Activated CD4-positive, alpha-beta T cell treated with anti-CD3 and anti-CD28 coated beads, Interleukin-2, amount 10 ng/mL, durations not matched to agents 24 days and 14 days (primary cell): Measurements from ENCODE around the gene SERPINE2. TPM values are rescaled to one million over a fixed set of nuclear protein-coding genes. Genes with fewer than 3 reads are reported as not detected.
"Not testable (repeated sequence)": the region's sequence is repeated elsewhere in the genome, so short reads cannot be mapped to it uniquely, and the experiment has no call there.

Experiments used
- DNase-seq: peaks from one replicate; pipeline ENCODE4 v3.0.0; 2022
- H3K27ac Mint-ChIP-seq: one replicate; pipeline ENCODE4 v1.8.0; 2022; ENCODE audit warnings: mild to moderate bottlenecking, mixed read lengths
- H3K27me3 Mint-ChIP-seq: one replicate; pipeline ENCODE4 v1.8.0; 2022; ENCODE audit warnings: mixed read lengths
- H3K36me3 Mint-ChIP-seq: one replicate; pipeline ENCODE4 v1.8.0; 2022; ENCODE audit warnings: low read depth, mild to moderate bottlenecking, mixed read lengths
- H3K4me1 Mint-ChIP-seq: one replicate; pipeline ENCODE4 v1.8.0; 2021; ENCODE audit warnings: mixed read lengths
- H3K4me3 Mint-ChIP-seq: one replicate; pipeline ENCODE4 v1.8.0; 2022; ENCODE audit warnings: mild to moderate bottlenecking, moderate library complexity, mixed read lengths
- H3K9me3 Mint-ChIP-seq: one replicate; pipeline ENCODE4 v1.8.0; 2021; ENCODE audit warnings: mixed read lengths
- intact Hi-C: fragments of 100-400 bp; cut with micrococcal nuclease; formaldehyde crosslinking; loops from one replicate; pipeline ENCODE4 v1.15.1; 2023
- total RNA-seq: library from RNA; stranded (reverse); gene quantifications from 2 replicates; pipeline ENCODE4 v1.2.3, GENCODE V29; 2022

SERPINE2 gene
- total RNA-seq, 1 donor from 2014 or later: 23.2 TPM

DNA sequence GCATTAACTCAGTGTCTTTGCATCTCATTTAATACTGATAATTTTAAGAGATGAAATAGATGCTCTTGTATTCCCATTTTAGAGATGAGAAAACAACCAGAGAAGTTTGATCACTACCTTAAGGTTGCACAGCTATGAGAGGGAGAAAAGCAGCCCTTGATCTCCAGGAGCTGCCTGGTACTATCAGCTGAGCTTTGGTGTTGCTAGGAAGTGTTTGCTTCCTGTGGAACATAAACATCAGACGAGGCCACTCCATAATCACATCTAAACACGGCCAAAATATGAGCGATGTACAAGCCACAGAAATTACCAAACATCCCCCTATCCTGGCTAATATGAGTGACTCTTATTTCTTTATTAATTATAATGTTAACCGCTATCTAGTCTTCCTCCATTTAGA, 93.3 kb downstream of the SERPINE2 start:
- Mint-ChIP-seq H3K4me3 (peak overlapping the region; percentile 91), H3K36me3 (peaks cover 14% of the 10 kb centered on the region), H3K4me1 (peaks cover 58% of the 10 kb centered on the region), H3K27ac (peak overlapping the region; percentile 85), H3K9me3 (peaks cover 6% of the 10 kb centered on the region), H3K27me3 (no peaks in the 10 kb centered on the region)
- peak; percentile 76 for DNase-seq
- intact Hi-C loops: loop anchor here (1.0 kb wide), 1 partner anchor 12 kb away; the partner anchor contains the start of gene MRPL44

DNA sequence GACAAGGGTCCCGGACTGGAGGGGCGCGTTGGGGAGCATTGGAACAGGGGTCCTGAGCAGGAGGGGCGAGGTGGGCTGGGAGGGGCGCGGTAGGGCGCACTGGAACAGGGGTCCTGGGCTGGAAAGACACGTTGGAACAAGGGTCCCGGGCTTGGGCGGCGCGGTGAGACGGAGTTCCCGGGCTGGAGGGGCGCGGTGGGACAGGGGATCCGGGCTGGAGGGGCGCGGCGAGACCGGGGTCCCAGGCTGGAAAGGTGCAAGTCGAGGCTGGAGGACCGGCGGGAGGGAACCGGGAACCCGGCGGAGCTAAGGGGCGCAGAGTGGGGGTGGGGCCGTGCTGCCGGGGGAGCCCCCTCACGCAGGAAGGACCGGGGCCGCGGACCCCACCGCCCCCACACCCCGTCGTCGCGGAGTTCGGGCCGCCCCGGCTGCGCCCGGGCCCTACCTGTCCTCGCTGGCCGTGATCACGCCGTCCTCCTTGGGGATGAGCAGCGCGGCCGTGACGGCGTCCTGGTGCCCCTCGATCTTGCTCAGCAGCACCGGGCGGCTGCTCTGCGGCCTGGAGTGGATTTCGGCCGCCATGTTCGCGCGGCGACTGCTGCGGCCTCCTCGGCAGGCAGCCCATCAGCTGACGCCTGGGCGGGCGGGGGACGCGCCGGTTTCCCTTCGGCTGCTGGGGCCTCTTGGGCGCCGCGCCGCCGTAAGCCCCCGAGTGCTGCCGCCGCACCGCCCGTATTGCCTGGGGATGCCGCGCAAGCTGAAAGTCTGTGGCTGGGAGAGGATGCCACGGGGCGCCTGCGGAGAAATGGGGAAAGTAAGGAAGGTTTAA, 94.2 kb downstream of the SERPINE2 start, which contains the start of gene WDFY1:
TSS of gene WDFY1 (minus strand) at position 633 of the 829 bp plus-strand sequence. CDS start at position 582, 51 bp downstream.
- DNase-seq: peak; percentile 94
- Mint-ChIP-seq H3K4me1 (peaks cover 54% of the 10 kb centered on the region), H3K27me3 (no peaks in the 10 kb centered on the region), H3K36me3 (peaks cover 13% of the 10 kb centered on the region), H3K27ac (peak within 1 kb of the TSS; percentile 94), H3K4me3 (peak within 1 kb of the TSS; percentile 91), H3K9me3 (peaks cover 4% of the 10 kb centered on the region)
- intact Hi-C loops: loop anchor here (1.0 to 5.0 kb wide), 4 partner anchors 12 to 982 kb away; partner anchors contain the start of genes AP1S3, CUL3 and MRPL44

- peak; percentile 78 for DNase-seq
- Mint-ChIP-seq H3K9me3 (peaks cover 4% of the 10 kb centered on the region), H3K36me3 (peaks cover 20% of the 10 kb centered on the region), H3K4me3 (peak overlapping the region; percentile 91), H3K27ac (peak overlapping the region; percentile 94), H3K4me1 (peaks cover 54% of the 10 kb centered on the region), H3K27me3 (no peaks in the 10 kb centered on the region)
- intact Hi-C loops: loop anchor here (5.0 kb wide), 3 partner anchors 107 to 983 kb away; partner anchors contain the start of genes AP1S3 and CUL3
Measured at GRCh38 chr2:223944166-223944702, 94.9 kb downstream of the SERPINE2 start.

DNA sequence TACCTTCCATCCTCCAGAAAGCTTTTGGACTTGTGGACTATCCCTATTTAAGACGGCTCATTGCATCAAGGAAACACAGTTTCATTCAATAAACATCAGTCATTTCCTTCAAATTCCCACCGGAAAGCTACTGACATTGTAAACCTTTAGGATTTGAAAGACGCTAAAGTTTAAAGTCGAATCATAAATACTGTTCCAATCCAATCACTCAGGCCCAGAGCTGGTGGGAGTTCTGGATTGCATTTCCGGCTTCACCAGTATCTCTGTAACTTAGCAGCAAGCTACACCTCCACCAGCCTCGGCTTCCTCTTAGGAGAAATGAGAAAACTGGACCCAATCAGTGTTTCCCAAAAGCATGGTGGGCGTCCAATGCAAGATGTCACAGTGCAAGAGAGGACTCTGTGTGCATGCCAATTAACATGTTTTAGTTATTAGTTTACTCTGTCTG, 95.5 kb downstream of the SERPINE2 start:
- Mint-ChIP-seq H3K36me3 (peaks cover 26% of the 10 kb centered on the region), H3K4me1 (peaks cover 54% of the 10 kb centered on the region), H3K9me3 (peaks cover 4% of the 10 kb centered on the region), H3K27ac (peak overlapping the region; percentile 94), H3K27me3 (no peaks in the 10 kb centered on the region), H3K4me3 (peak overlapping the region; percentile 91)
- DNase-seq: no peak
- intact Hi-C loops: loop anchor here (5.0 kb wide), 3 partner anchors 106 to 984 kb away; partner anchors contain the start of genes AP1S3 and CUL3

GRCh38 chr2:223943135-223943534, 96.0 kb downstream of the SERPINE2 start:
- Mint-ChIP-seq H3K4me1 (peaks cover 55% of the 10 kb centered on the region), H3K27ac (peak overlapping the region; percentile 94), H3K9me3 (peaks cover 4% of the 10 kb centered on the region), H3K4me3 (peak overlapping the region; percentile 91), H3K27me3 (no peaks in the 10 kb centered on the region), H3K36me3 (peaks cover 27% of the 10 kb centered on the region)
- no peak for DNase-seq
- intact Hi-C loops: loop anchor here (5.0 kb wide), 3 partner anchors 106 to 984 kb away; partner anchors contain the start of genes AP1S3 and CUL3

DNA sequence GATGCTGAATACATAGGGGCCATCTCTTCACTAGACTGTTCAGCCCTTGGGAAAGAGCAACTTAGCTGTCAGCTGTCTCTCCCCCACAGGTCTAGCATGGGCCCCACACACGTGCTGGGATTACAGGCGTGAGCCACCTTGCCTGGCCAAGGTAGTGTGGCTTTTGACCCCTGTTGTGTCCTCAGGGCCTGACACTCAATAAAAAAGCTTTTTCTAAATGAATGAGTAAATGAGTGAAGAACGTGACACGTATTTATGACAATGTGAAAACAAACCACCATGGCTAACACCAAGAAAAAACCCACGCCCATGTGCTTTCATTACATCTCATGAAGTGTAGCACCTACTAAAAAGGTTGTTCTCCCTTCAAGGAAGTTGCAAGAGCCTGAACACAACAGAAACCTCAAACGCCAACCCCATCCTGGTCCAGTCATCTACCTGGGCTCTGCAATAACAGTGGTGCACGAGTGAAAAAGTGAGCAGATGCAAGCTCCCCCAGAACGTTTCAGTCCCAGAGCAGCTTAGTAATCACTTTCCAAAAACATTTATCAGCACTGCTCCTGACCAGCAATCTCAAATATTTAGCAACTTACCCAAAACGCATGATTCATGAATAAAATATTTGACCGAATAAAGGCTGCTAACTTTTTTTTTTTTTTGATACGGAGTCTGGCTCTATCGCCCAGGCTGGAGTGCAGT, 97.4 kb downstream of the SERPINE2 start:
- peak overlapping the region; percentile 90 for H3K27ac Mint-ChIP-seq
- peaks cover 56% of the 10 kb centered on the region for H3K4me1 Mint-ChIP-seq
- H3K36me3 Mint-ChIP-seq: peaks cover 27% of the 10 kb centered on the region
- intact Hi-C loops: loop anchor here (1.0 to 5.0 kb wide), 6 partner anchors 9 to 986 kb away; partner anchors contain the start of genes AP1S3, CUL3 and MRPL44
- H3K4me3 Mint-ChIP-seq: peak overlapping the region; percentile 76
- DNase-seq: peak; percentile 89
- H3K27me3 Mint-ChIP-seq: no peaks in the 10 kb centered on the region
- H3K9me3 Mint-ChIP-seq: peaks cover 4% of the 10 kb centered on the region

DNA sequence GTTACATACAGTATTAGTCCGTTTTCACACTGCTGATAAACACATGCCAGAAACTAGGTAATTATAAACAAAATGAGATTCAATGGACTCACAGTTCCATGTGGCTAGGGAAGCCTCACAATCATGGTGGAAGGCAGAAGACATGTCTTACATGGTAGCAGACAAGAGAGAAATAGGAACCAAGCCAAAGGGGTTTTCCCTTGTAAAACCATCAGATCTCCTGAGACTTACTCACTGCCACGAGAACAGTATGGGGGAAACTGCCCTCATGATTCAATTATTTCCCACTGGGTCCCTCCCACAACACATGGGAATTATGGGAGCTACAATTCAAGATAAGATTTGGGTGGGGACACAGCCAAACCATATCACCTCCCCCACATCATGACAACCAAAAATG, 99.6 kb downstream of the SERPINE2 start:
- intact Hi-C loops: not testable (repeated sequence)
- peak overlapping the region; percentile 55 for H3K4me3 Mint-ChIP-seq

GRCh38 chr2:223937535-223937934, 101.6 kb downstream of the SERPINE2 start:
- intact Hi-C loops: loop anchor here (1.0 to 2.0 kb wide), 3 partner anchors 8 to 41 kb away; no protein-coding TSS in a partner anchor
- peak overlapping the region; percentile 62 for H3K27ac Mint-ChIP-seq
- H3K4me3 Mint-ChIP-seq: peak overlapping the region; percentile 48
- DNase-seq: no peak
- H3K27me3 Mint-ChIP-seq: no peaks in the 10 kb centered on the region
- peaks cover 4% of the 10 kb centered on the region for H3K9me3 Mint-ChIP-seq
- H3K36me3 Mint-ChIP-seq: peaks cover 28% of the 10 kb centered on the region
- peaks cover 63% of the 10 kb centered on the region for H3K4me1 Mint-ChIP-seq

More for the DNA sequence above, 99.6 kb downstream of the SERPINE2 start:
- not testable (repeated sequence) for DNase-seq, H3K9me3 Mint-ChIP-seq, H3K27me3 Mint-ChIP-seq
- Mint-ChIP-seq H3K27ac (peak overlapping the region; percentile 55), H3K4me1 (peaks cover 65% of the 10 kb centered on the region), H3K36me3 (peaks cover 32% of the 10 kb centered on the region)

- Mint-ChIP-seq H3K4me3 (peak overlapping the region; percentile 48), H3K27ac (peak overlapping the region; percentile 62), H3K9me3 (peaks cover 4% of the 10 kb centered on the region), H3K4me1 (peaks cover 61% of the 10 kb centered on the region), H3K36me3 (peaks cover 28% of the 10 kb centered on the region), H3K27me3 (no peaks in the 10 kb centered on the region)
- no peak for DNase-seq
- intact Hi-C loops: loop anchor here (1.0 to 2.0 kb wide), 3 partner anchors 8 to 40 kb away; no protein-coding TSS in a partner anchor
Measured at GRCh38 chr2:223936862-223937326, 102.2 kb downstream of the SERPINE2 start.

DNA sequence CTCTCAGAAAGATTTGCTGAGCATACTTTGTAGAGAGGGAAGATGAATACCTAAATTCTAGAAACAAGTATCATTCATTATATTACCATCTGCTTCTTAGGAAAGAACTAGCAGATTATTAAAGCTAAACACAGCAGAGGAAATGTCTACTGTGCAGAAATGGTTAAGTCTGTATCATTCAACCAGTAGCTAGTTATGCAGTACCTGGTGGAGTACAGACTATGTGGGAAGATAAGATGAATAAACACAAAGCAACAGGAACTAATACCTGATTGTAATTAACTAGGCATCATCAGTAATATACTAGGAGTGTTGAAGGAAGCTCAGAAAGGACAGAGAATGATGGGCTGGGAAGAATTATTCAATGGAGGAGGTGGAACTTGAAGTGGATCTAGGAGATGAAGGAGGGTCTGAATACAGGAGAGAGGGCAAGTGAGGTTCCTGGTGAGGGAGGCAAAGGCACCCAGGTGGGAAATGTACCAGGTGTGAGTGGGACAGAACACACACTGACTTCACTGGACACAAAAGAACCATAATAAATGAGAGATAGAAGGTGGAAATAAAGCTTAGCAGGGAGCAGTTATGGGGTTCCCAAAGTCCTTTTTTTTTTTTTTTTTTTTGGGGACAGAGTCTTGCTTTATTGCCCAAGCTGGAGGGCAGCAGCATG, 103.5 kb downstream of the SERPINE2 start:
- intact Hi-C loops: loop anchor here (2.0 kb wide), 2 partner anchors 13 to 39 kb away; no protein-coding TSS in a partner anchor
- H3K27ac Mint-ChIP-seq: peak overlapping the region; percentile 4
- peak overlapping the region; percentile 0 for H3K4me3 Mint-ChIP-seq
- H3K9me3 Mint-ChIP-seq: no peaks in the 10 kb centered on the region
- no peak for DNase-seq
- peaks cover 20% of the 10 kb centered on the region for H3K36me3 Mint-ChIP-seq
- H3K27me3 Mint-ChIP-seq: no peaks in the 10 kb centered on the region
- H3K4me1 Mint-ChIP-seq: peaks cover 60% of the 10 kb centered on the region

- Mint-ChIP-seq H3K36me3 (peaks cover 19% of the 10 kb centered on the region), H3K27ac (no peak overlapping the region), H3K9me3 (no peaks in the 10 kb centered on the region), H3K4me3 (no peak overlapping the region), H3K27me3 (no peaks in the 10 kb centered on the region), H3K4me1 (peaks cover 67% of the 10 kb centered on the region)
- DNase-seq: no peak
- intact Hi-C loops: no loop called here
Measured at GRCh38 chr2:223934870-223935269, 104.2 kb downstream of the SERPINE2 start.

- Mint-ChIP-seq H3K36me3 (peaks cover 9% of the 10 kb centered on the region), H3K27ac (no peak overlapping the region), H3K27me3 (no peaks in the 10 kb centered on the region), H3K4me3 (no peak overlapping the region), H3K4me1 (peaks cover 64% of the 10 kb centered on the region), H3K9me3 (no peaks in the 10 kb centered on the region)
- intact Hi-C loops: no loop called here
- no peak for DNase-seq
Measured at GRCh38 chr2:223932816-223933800, 106.0 kb downstream of the SERPINE2 start.
